Naive thymus-derived CD8-positive, alpha-beta T cell (primary cell): Measurements from ENCODE around the gene THSD4. TPM values are rescaled to one million over a fixed set of nuclear protein-coding genes. Genes with fewer than 3 reads are reported as not detected.
"Not testable (repeated sequence)": the region's sequence is repeated elsewhere in the genome, so short reads cannot be mapped to it uniquely, and the experiment has no call there.

Experiments used
- ATAC-seq, 2 donors: fragments of 150-1000 bp; cut with Tn5 transposase in 1 of 2; sonication (Bioruptor Pico), chemical (Tn5 transposase) in 1 of 2; 1 replicate in 1 of 2; 2 replicates in 1 of 2; pipeline ENCODE4 v1.10.0; 2021; ENCODE audit warnings: mild to moderate bottlenecking in 2 of 2, moderate library complexity in 2 of 2
- POLR2A ChIA-PET: fragments of 350-600 bp; sonication (Branson Sonifier 250); formaldehyde crosslinking; loops from one replicate; lab custom pipeline; 2021; ENCODE audit warnings: antibody characterized with exemption; lab: Charles Lee
- DNase-seq, 10 donors: peaks; one replicate each; pipeline versions ENCODE4 v3.0.0 to v3.0.0-alpha.2; 2020 to 2022
- H3K27ac Mint-ChIP-seq, 10 donors: one replicate each; pipeline ENCODE4 v1.8.0; 2020 to 2022; ENCODE audit warnings: mild to moderate bottlenecking in 10 of 10, mixed read lengths in 10 of 10, moderate library complexity in 4 of 10, inconsistent platforms in 1 of 10
- H3K27me3 Mint-ChIP-seq, 5 donors: one replicate each; pipeline ENCODE4 v1.8.0; 2021 to 2022; ENCODE audit warnings: mixed read lengths in 5 of 5
- H3K36me3 Mint-ChIP-seq, 3 donors: one replicate each; pipeline ENCODE4 v1.8.0; 2020 to 2022; ENCODE audit warnings: mixed read lengths in 3 of 3, mild to moderate bottlenecking in 2 of 3, inconsistent platforms in 1 of 3
- H3K4me1 Mint-ChIP-seq, 4 donors: one replicate each; pipeline ENCODE4 v1.8.0; 2021 to 2022; ENCODE audit warnings: mixed read lengths in 4 of 4
- H3K4me3 Mint-ChIP-seq, 10 donors: one replicate each; pipeline ENCODE4 v1.8.0; 2020 to 2022; ENCODE audit warnings: mild to moderate bottlenecking in 10 of 10, mixed read lengths in 10 of 10, moderate library complexity in 6 of 10, inconsistent platforms in 1 of 10
- H3K9me3 Mint-ChIP-seq, 9 donors: one replicate each; pipeline ENCODE4 v1.8.0; 2020 to 2022; ENCODE audit warnings: mixed read lengths in 9 of 9, mild to moderate bottlenecking in 3 of 9, inconsistent platforms in 1 of 9, moderate library complexity in 1 of 9
- polyA plus RNA-seq, 3 donors: library from polyadenylated mRNA; unstranded; fragments of 300-500 nt; fragmentation: Illumina TruSeq; gene quantifications; one replicate each; pipeline ENCODE4 v1.2.3, GENCODE V29; 2021
- total RNA-seq, 8 experiments: library from RNA in 2 of 8; stranded (reverse) in 2 of 8; gene quantifications; one replicate each; pipeline ENCODE4 v1.2.3 and lab custom pipeline; 2021 to 2026

Gene THSD4
- total and polyA plus RNA-seq, 5 experiments from 2014 or later: not detected

- H3K27me3 Mint-ChIP-seq: peaks cover 27 to 77% (median 50%) of the 10 kb centered on the region in 5 donors
- H3K27ac Mint-ChIP-seq: no peak overlapping the region
Observed at GRCh38 chr15:71116366-71116765, 1.1 kb downstream of the THSD4 start.

GRCh38 chr15:71116942-71117341, 1.7 kb downstream of the THSD4 start:
- Mint-ChIP-seq H3K4me1 (peaks cover 5 to 13% (median 9%) of the 10 kb centered on the region in 4 donors), H3K27ac (no peak overlapping the region), H3K27me3 (peaks cover 27 to 77% (median 55%) of the 10 kb centered on the region in 5 donors), H3K4me3 (peak overlapping the region in 4 of 10 donors; percentile 25 to 81 (median 76)), H3K36me3 (no peaks in the 10 kb centered on the region), H3K9me3 (peaks cover 0 to 2% (median 0%) of the 10 kb centered on the region in 9 donors)
- no peak for ATAC-seq
- no peak for DNase-seq
- POLR2A ChIA-PET: no interaction called here

More at GRCh38 chr15:71116366-71116765, 1.1 kb downstream of the THSD4 start:
- Mint-ChIP-seq H3K9me3 (peaks cover 0 to 2% (median 0%) of the 10 kb centered on the region in 9 donors), H3K4me1 (peaks cover 5 to 13% (median 9%) of the 10 kb centered on the region in 4 donors), H3K4me3 (peak overlapping the region; percentile 22 to 81 (median 73)), H3K36me3 (no peaks in the 10 kb centered on the region)
- ATAC-seq (no peak), DNase-seq (no peak)
- POLR2A ChIA-PET: no interaction called here

- no peak for DNase-seq
- POLR2A ChIA-PET: no interaction called here
- peak overlapping the region in 1 of 10 donors; percentile 26 for H3K4me3 Mint-ChIP-seq
- H3K27me3 Mint-ChIP-seq: peaks cover 26 to 81% (median 61%) of the 10 kb centered on the region in 5 donors
- ATAC-seq: no peak
- peak overlapping the region in 1 of 10 donors; percentile 6 for H3K27ac Mint-ChIP-seq
- H3K36me3 Mint-ChIP-seq: no peaks in the 10 kb centered on the region
- peaks cover 0 to 2% (median 0%) of the 10 kb centered on the region in 9 donors for H3K9me3 Mint-ChIP-seq
- H3K4me1 Mint-ChIP-seq: peaks cover 5 to 13% (median 9%) of the 10 kb centered on the region in 4 donors
Observed at GRCh38 chr15:71117714-71118305, 2.5 kb downstream of the THSD4 start.

- no peak for ATAC-seq
- POLR2A ChIA-PET: no interaction called here
- Mint-ChIP-seq H3K9me3 (peaks cover 0 to 2% (median 0%) of the 10 kb centered on the region in 9 donors), H3K4me3 (no peak overlapping the region), H3K27ac (peak overlapping the region in 1 of 10 donors; percentile 6), H3K27me3 (peaks cover 28 to 86% (median 63%) of the 10 kb centered on the region in 5 donors), H3K4me1 (peaks cover 5 to 13% (median 9%) of the 10 kb centered on the region in 4 donors), H3K36me3 (no peaks in the 10 kb centered on the region)
- DNase-seq: no peak
Observed at GRCh38 chr15:71118345-71118744, 3.1 kb downstream of the THSD4 start.

- Mint-ChIP-seq H3K4me3 (no peak overlapping the region), H3K27me3 (peaks cover 30 to 88% (median 64%) of the 10 kb centered on the region in 5 donors), H3K36me3 (no peaks in the 10 kb centered on the region), H3K9me3 (peaks cover 0 to 2% (median 0%) of the 10 kb centered on the region in 9 donors), H3K4me1 (peaks cover 5 to 13% (median 9%) of the 10 kb centered on the region in 4 donors), H3K27ac (peak overlapping the region in 1 of 10 donors; percentile 46)
- DNase-seq (no peak), ATAC-seq (no peak)
- POLR2A ChIA-PET: no interaction called here
Observed at GRCh38 chr15:71118881-71119632, 3.8 kb downstream of the THSD4 start.

DNA sequence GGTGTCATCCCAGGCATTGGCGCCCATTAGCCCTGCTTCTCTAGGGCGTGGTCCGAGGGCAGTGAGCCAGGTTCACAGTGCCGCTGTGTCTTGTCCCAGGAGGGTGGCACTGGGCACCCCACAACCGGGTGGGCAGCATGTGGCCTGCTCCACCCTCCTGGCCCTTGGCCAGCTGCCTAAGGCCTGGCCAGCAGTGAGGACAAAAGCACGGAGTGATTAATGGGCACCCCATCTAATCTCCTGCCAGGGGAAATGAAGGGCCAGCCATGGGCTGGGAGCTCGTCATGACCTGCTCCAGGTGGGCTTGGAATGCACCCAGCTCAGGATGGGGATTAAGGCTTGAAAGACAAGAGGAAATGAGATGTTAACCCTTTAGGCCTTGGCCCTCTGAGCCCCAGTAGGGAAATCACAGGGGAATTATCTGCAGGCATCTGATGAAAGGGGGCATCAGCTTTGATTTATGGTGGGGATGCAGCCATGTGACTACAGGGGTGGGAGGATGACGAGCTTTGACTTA, 5.2 kb downstream of the THSD4 start:
- peaks cover 0 to 2% (median 0%) of the 10 kb centered on the region in 9 donors for H3K9me3 Mint-ChIP-seq
- no peaks in the 10 kb centered on the region for H3K36me3 Mint-ChIP-seq
- POLR2A ChIA-PET: no interaction called here
- peaks cover 2 to 7% (median 6%) of the 10 kb centered on the region in 4 donors for H3K4me1 Mint-ChIP-seq
- no peak for DNase-seq
- H3K27ac Mint-ChIP-seq: peak overlapping the region in 1 of 10 donors; percentile 20
- H3K27me3 Mint-ChIP-seq: peaks cover 32 to 85% (median 60%) of the 10 kb centered on the region in 5 donors
- no peak overlapping the region for H3K4me3 Mint-ChIP-seq
- ATAC-seq: no peak

GRCh38 chr15:71121442-71121841, 6.2 kb downstream of the THSD4 start:
- H3K27ac Mint-ChIP-seq: no peak overlapping the region
- DNase-seq (no peak), ATAC-seq (no peak)
- peaks cover 0 to 2% (median 0%) of the 10 kb centered on the region in 9 donors for H3K9me3 Mint-ChIP-seq
- H3K27me3 Mint-ChIP-seq: peaks cover 31 to 88% (median 61%) of the 10 kb centered on the region in 5 donors
- H3K4me3 Mint-ChIP-seq: no peak overlapping the region
- no peaks in the 10 kb centered on the region for H3K36me3 Mint-ChIP-seq
- H3K4me1 Mint-ChIP-seq: peaks cover 1 to 2% (median 2%) of the 10 kb centered on the region in 4 donors
- POLR2A ChIA-PET: no interaction called here

DNA sequence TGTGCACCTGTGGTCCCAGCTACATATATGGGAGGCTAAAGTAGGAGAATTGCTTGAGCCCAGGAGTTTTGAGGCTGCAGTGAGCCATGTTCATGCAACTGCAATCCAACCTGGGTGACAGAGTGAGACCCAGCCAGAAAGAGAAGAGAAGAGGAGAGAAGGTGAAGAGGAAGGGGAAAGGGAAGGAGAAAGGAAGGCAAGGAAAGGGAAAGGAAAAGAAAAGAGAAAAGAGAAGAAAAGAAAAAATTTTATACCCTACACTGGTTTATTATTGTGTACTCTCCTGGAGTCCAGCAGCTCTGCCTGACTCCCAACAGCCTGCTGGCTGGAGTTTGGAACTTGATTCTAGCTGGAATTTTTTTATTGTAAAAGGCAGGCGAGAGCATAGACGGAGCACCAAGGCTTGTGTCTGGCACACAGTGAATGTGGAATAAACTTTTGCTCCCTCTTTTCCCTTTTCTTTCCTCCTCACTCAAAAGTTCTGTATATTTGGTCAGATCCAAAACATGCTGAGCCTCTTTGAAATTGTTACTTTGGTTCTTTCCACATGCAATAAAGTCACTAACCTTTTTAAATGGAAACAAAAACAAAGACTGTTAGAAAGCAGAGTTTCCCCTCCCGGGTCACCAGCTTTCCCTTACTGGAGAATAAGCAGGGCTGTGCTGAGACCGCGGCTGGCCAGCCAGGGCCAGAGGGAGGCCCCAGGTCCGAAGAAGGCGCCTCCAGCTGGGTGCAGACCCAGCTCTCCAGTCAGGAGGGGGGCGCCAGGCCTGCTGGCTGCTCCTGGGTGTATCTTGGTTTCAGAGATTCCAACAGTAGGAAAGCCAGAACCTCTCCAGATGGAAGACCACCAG, 9.9 kb downstream of the THSD4 start:
- no peaks in the 10 kb centered on the region for H3K4me1 Mint-ChIP-seq
- no peak overlapping the region for H3K27ac Mint-ChIP-seq
- H3K27me3 Mint-ChIP-seq: peaks cover 12 to 55% (median 32%) of the 10 kb centered on the region in 5 donors
- H3K36me3 Mint-ChIP-seq: no peaks in the 10 kb centered on the region
- POLR2A ChIA-PET: no interaction called here
- H3K4me3 Mint-ChIP-seq: no peak overlapping the region
- ATAC-seq: no peak
- no peak for DNase-seq
- peaks cover 0 to 2% (median 0%) of the 10 kb centered on the region in 9 donors for H3K9me3 Mint-ChIP-seq

DNA sequence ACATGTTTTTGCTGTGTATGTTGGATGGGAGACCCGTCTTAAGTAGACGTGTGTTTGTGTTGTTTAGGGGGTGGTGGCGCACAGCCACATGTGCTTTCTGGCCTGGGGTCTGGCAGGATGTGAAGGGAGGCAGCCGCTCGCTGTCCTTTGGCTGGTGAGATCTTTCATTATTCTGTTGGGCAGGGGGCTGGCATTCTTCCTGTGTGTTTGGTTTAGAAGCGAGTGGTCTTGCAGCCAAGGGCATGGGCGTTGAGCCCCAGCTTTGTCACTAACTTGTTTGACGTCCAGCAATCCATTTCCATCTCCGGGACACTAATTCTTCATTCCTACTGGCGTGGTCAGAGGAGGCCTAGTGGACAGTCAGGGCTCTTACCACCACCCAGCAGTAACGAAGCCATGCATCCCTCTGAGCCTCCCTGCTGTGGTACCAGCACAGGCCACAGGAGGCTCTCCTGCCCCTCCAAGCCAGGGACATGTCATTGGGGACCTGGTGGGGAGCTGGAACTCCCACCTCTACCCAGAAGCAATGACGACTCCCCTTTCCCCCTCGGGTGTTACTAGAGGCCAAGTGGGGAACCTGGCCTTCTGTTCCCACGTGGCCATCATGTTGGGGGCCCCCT, 10.7 kb downstream of the THSD4 start:
- Mint-ChIP-seq H3K36me3 (no peaks in the 10 kb centered on the region), H3K4me3 (no peak overlapping the region), H3K27ac (no peak overlapping the region), H3K27me3 (peaks cover 12 to 47% (median 24%) of the 10 kb centered on the region in 5 donors), H3K9me3 (peaks cover 0 to 2% (median 0%) of the 10 kb centered on the region in 9 donors), H3K4me1 (no peaks in the 10 kb centered on the region)
- ATAC-seq (no peak), DNase-seq (no peak)
- POLR2A ChIA-PET: no interaction called here

DNA sequence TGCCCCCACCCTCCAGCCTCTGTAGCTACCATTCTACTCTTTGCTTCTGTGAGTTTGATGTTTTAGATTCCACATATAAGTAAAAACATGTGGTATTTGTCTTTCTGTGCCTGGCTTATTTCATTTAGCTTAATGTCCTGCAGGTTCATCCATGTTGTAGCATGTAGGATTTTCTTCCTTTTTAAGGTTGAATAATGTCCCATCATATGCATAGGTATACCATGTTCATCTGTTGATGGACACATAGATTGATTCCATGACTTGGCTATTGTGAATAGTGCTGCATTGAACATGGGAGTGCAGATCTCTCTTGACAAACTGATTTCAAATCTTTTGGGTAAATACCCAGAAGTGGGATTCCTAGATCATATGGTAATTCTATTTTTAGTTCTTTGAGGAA, 11.8 kb downstream of the THSD4 start:
- DNase-seq (no peak), ATAC-seq (no peak)
- Mint-ChIP-seq H3K36me3 (no peaks in the 10 kb centered on the region), H3K9me3 (peaks cover 0 to 2% (median 0%) of the 10 kb centered on the region in 9 donors), H3K27ac (no peak overlapping the region), H3K27me3 (peaks cover 9 to 36% (median 17%) of the 10 kb centered on the region in 5 donors), H3K4me1 (no peaks in the 10 kb centered on the region), H3K4me3 (no peak overlapping the region)
- POLR2A ChIA-PET: no interaction called here

- H3K4me1 Mint-ChIP-seq, H3K9me3 Mint-ChIP-seq, H3K27ac Mint-ChIP-seq, POLR2A ChIA-PET, H3K4me3 Mint-ChIP-seq, H3K36me3 Mint-ChIP-seq, ATAC-seq, DNase-seq: not testable (repeated sequence)
- peaks cover 6 to 32% (median 23%) of the 10 kb centered on the region in 5 donors for H3K27me3 Mint-ChIP-seq
Observed at GRCh38 chr15:71128159-71128558, 12.9 kb downstream of the THSD4 start.
